ENCODE measurements around the gene SIPA1L3.

Gene SIPA1L3

DNA sequence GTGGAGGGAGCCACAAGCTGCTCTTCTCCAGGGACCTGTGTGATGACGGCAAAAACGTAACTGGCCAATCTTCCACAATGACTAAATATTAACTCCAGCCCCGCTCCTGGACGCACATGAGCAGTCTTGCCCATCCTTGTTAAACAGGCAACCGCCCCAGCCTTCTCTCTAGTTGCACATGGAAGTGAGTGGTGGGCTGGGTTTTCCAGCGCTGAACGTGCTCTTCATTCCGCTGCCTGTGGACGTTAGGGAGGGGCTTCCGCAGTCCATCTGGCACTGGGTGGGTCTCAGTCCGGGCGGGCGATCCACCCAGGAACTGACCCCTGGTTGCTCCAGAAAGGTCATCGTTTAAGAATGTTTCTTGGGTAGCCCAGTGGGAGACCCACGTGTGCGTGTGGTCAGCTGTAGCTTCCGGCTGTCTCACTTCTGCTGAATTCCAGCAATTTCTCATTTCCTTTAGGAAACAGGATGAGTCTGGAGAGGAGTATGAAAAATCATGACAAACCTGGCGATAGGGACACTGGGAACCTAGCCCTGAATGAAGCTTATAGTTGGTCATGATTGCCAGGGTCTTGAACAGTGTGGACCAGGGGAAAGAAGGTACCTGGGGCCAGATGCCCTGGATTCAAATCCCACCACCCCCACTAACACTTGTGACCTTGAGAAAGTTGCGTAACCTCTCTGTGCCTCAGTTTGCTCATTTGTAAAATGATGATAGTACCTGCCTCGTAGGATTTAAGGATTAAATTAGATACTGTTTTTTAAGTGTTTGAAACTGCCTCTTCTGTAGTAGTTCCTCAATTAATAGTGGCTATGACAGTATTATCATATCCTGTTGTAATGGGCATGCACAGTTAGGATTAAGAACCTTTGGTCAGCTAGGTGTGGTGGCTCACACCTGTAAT is 92.6 kb downstream of the SIPA1L3 start:
- DNase-seq (ENCODE audit: low read depth), result no peak
- no peak overlapping the region for H3K4me3 ChIP-seq (ENCODE audit: low read depth, low read length)
- TF ChIP-seq MYC (IDR thresholded peaks at IDR 0.05; ENCODE audit: low read depth, low read length) (no peak), CTCF (IDR thresholded peaks at IDR 0.05; ENCODE audit: low read depth, low read length) (no peak), POLR2A (IDR thresholded peaks at IDR 0.05; ENCODE audit: extremely low read depth, insufficient read length) (no peak)
- TF ChIP-seq, protein P1, sequence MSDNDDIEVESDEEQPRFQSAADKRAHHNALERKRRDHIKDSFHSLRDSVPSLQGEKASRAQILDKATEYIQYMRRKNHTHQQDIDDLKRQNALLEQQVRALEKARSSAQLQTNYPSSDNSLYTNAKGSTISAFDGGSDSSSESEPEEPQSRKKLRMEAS (IDR thresholded peaks at IDR 0.05; ENCODE audit: low read depth, low read length), result no peak

DNA sequence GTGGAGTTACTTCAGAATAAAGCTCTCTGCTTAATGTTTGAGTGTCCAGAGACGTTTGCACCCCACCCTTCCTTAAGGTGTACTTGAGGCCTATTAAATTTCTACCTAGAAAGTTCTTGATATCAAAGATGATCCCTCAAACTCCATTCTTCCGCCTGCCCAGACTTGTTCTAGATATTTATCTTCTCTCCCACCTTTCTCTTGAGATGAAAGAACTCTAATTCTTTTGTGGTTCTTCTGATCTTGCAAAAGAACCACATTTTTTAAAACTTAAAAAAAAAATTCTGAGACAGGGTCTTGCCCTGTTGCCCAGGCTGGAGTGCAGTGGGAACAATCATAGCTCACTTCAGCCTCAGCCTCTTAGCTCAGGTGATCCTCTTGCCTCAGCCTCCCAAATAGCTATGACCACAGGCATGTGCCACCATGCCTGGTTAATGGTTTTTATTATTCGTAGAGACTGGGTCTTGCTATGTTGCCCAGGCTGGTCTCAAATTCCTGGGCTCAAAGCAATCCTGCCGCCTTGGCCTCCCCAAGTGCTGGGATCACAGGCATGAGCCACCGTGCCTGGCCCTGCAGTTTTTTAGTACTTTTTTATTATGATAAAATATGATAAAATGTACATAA is 94.3 kb downstream of the SIPA1L3 start:
- DNase-seq (ENCODE audit: low read depth), result no peak
- no peak for TF ChIP-seq CTCF (IDR thresholded peaks at IDR 0.05; ENCODE audit: low read depth, low read length)
- TF ChIP-seq, protein P1 (IDR thresholded peaks at IDR 0.05; ENCODE audit: low read depth, low read length), result no peak
- TF ChIP-seq MYC (IDR thresholded peaks at IDR 0.05; ENCODE audit: low read depth, low read length), result no peak
- no peak for TF ChIP-seq POLR2A (IDR thresholded peaks at IDR 0.05; ENCODE audit: extremely low read depth, insufficient read length)
- H3K4me3 ChIP-seq (ENCODE audit: low read depth, low read length), result no peak overlapping the region

DNA sequence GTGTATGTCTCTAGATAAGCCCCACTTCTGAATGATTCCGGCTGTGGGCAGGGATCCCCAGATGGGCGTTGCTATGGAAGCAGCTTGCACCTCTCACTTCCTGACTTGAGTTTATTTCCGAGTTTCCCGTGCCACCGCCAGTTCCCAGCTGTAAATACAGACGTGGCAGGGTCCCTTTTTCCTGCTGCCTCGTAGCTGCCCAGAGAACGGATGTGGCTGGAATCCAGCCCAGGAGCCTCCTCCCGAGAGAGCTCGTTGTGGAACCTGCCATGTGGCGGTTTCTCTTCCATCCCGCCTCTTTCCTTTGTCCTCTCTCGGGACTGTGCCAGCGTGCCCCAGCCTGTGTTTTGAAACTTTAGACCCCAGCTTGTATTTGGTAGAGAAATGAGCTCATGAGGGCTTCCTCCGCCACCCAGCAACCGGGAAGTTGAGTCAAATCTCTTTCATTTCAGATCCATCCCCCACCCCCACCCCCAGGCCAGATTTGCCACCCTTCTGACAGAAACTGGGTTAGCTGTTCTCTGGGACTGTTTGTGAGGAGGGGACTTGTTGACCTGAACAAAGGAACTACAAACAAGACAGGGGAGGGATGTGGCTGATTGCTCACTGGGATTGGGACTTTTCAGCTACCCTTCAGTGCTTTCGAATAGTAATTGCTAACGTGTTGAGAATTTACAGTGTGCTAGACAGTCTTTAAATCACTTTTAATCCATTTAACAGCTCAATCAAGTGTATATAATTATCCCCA is 96.6 kb downstream of the SIPA1L3 start:
- H3K4me3 ChIP-seq (ENCODE audit: low read depth, low read length), result peak overlapping the region; percentile 50
- TF ChIP-seq, protein P1 (IDR thresholded peaks at IDR 0.05; ENCODE audit: low read depth, low read length), result no peak
- TF ChIP-seq POLR2A (IDR thresholded peaks at IDR 0.05; ENCODE audit: extremely low read depth, insufficient read length), result no peak
- TF ChIP-seq CTCF (IDR thresholded peaks at IDR 0.05; ENCODE audit: low read depth, low read length), result no peak
- TF ChIP-seq MYC (IDR thresholded peaks at IDR 0.05; ENCODE audit: low read depth, low read length), result no peak
- peak; percentile 78 for DNase-seq (ENCODE audit: low read depth)

DNA sequence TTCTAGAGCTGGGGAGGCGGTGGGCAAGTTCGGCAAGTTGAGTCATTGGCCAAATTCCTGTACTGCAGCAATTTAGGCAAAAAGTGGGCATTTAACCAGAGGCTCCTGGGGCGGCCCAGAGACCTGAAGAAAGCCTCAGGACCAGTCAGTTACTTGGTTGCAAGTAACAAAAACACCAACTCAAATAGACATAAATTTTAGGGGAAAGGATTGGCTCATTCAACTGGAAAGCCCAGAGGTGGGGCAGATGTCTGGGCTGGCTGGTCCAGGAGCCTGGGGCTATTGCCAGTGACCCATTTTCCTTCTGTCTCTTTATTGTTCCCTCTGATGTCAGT is 97.1 kb downstream of the SIPA1L3 start:
- DNase-seq (ENCODE audit: low read depth), result no peak
- H3K4me3 ChIP-seq (ENCODE audit: low read depth, low read length), result peak overlapping the region; percentile 50
- TF ChIP-seq POLR2A (IDR thresholded peaks at IDR 0.05; ENCODE audit: extremely low read depth, insufficient read length), result no peak
- no peak for TF ChIP-seq CTCF (IDR thresholded peaks at IDR 0.05; ENCODE audit: low read depth, low read length)
- TF ChIP-seq, protein P1 (IDR thresholded peaks at IDR 0.05; ENCODE audit: low read depth, low read length), result no peak
- no peak for TF ChIP-seq MYC (IDR thresholded peaks at IDR 0.05; ENCODE audit: low read depth, low read length)

- peak; percentile 34 for TF ChIP-seq MYC (IDR thresholded peaks at IDR 0.05; ENCODE audit: low read depth, low read length)
- TF ChIP-seq POLR2A (IDR thresholded peaks at IDR 0.05; ENCODE audit: extremely low read depth, insufficient read length), result peak; percentile 37
- TF ChIP-seq, protein P1 (IDR thresholded peaks at IDR 0.05; ENCODE audit: low read depth, low read length), result peak; percentile 75
- no peak for TF ChIP-seq CTCF (IDR thresholded peaks at IDR 0.05; ENCODE audit: low read depth, low read length)
- H3K4me3 ChIP-seq (ENCODE audit: low read depth, low read length), result peak overlapping the region; percentile 50
- DNase-seq (ENCODE audit: low read depth), result peak; percentile 90
Observed at GRCh38 chr19:38004521-38005223, 97.7 kb downstream of the SIPA1L3 start.

Measured in NB4 (cell line).